Dermis microvascular lymphatic vessel endothelial cell (primary cell): ENCODE results near the gene RAMP3. TPM values are rescaled to one million over a fixed set of nuclear protein-coding genes. Genes with fewer than 3 reads are reported as not detected.
"Not testable (repeated sequence)": the region's sequence is repeated elsewhere in the genome, so short reads cannot be mapped to it uniquely, and the experiment has no call there.

Experiments used
- DNase-seq, 2 donors: peaks; one replicate each; pipeline versions ENCODE4 v3.0.0 to v3.0.0-alpha.2; 2010; ENCODE audit warnings: low read depth in 2 of 2
- total RNA-seq: library from RNA; depleted of rRNA; stranded (reverse); fragments of >200 nt; gene quantifications from 2 replicates; pipeline ENCODE4 v1.2.1, GENCODE V29; 2014

Gene RAMP3
- total RNA-seq, 1 donor from 2014 or later = 32.3 TPM

GRCh38 chr7:45132708-45133320 lies 24.8 kb upstream of the RAMP3 start:
- DNase-seq = no peak

DNA sequence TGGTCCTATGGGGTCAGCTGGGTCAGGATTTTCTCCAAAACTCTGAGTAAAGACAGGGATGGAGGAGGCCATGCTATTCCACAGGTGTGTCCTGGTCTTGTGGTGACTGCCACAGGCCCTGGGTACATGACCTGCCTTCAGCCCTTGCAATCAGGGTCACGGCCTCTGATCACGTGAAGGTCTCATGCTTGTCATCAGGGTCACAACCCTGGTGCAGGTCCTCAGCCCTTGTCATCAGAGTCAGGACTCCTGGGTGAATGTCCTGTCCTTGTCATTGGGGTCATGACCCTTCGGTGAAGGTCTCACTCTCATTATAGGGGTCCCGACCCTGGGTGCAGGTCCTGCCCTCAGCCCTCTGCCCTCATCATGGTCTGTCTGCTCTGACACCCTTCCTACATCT lies 24.2 kb upstream of the RAMP3 start:
- no peak for DNase-seq

DNA sequence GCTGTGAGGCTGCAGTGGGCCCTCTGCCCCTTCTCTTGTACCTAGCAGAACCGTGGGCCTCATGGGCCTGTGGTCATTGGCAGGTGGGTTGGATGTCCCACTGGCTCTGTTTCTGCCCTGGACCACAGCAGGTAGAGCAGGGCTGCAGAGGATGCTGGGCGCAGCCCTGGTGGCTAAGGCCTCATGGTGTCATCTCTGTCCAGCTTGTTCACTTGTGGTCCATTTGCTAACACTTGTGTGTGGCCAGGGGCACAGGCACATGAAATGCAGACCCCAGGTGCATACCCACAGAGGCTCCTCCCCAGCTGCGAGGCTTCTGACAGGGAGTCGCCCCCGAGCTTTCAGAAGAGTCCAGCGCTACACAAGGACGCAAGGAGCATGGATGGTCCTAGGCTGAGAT lies 23.7 kb upstream of the RAMP3 start:
- DNase-seq = no peak

GRCh38 chr7:45136106-45137060 lies 21.2 kb upstream of the RAMP3 start:
- DNase-seq = peak; percentile 64 to 79

DNA sequence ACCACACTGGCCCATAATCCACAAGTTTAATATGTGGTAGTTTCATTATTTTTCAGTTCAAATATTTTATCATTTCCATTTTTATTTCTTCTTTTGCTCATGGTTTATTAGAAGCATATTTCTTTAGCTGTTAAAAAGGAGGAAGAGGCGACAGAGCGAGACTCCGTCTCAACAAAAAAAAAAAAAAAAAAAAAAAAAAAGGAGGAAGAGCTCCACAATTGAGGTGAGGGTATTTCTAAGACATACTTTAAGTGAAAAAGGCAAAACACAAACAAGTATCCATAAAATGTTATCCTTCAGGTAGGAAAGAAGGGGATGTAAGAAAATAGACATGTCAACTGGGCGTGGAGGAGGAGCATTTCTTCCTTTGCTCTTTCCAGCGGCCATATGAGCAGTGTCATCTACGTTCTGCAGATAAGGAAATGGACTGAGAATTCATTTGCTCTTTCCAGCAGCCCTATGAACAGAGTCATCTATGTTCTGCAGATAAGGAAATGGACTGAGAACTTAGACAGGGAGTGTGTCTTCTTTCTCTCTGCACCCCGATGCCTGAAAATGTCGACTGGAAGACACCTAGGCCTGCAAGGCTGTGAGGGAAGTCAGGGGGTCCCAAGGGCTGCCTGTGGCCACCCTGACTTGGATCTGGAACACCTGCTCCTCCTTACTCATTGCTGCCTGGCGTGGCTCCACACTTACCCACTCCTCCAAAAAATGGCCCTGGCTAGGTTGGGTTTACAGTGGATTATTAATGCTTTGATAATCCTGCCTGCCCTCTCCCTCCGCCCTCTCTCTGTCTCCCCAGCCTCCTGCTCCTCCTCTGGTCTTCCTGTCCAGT lies 18.9 kb upstream of the RAMP3 start:
- no peak for DNase-seq

DNA sequence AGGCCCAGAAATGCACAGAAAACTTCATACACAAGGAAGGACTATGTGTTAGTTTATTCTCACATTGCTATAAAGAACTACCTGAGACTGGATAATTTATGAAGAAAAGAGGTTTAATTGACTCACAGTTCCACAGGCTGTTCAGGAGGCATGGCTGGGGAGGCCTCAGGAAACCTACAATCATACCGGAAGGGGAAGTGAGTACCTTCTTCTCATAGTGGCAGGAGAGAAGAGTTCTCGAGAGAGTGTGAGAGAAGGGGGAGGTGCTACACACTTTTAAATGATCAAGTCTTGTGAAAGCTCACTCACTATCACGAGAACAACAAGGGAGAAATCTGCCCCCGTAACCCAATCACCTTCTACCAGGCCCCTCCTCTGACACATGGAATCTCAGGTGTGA lies 16.8 kb upstream of the RAMP3 start:
- DNase-seq = no peak

DNA sequence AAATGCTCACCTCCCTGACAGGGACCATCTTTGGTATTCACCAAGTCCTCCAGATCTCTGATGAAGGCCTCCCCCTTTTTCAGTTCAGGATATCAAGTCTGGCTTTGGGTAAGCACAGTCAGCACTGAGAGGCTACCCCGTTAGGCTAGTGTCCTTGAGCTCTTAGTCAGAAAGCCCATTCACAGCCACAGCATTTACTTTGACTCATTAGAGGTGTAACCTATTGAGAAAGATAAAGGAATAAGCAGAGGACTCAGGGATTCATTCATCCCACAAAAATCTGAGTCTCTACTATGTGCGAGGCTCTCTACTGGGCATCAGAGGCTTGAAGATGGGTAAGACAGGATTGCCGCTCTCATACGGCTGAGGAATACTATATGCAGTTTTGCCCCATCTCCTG lies 14.0 kb upstream of the RAMP3 start:
- DNase-seq = no peak

GRCh38 chr7:45145881-45146280 lies 11.7 kb upstream of the RAMP3 start:
- DNase-seq = no peak

DNA sequence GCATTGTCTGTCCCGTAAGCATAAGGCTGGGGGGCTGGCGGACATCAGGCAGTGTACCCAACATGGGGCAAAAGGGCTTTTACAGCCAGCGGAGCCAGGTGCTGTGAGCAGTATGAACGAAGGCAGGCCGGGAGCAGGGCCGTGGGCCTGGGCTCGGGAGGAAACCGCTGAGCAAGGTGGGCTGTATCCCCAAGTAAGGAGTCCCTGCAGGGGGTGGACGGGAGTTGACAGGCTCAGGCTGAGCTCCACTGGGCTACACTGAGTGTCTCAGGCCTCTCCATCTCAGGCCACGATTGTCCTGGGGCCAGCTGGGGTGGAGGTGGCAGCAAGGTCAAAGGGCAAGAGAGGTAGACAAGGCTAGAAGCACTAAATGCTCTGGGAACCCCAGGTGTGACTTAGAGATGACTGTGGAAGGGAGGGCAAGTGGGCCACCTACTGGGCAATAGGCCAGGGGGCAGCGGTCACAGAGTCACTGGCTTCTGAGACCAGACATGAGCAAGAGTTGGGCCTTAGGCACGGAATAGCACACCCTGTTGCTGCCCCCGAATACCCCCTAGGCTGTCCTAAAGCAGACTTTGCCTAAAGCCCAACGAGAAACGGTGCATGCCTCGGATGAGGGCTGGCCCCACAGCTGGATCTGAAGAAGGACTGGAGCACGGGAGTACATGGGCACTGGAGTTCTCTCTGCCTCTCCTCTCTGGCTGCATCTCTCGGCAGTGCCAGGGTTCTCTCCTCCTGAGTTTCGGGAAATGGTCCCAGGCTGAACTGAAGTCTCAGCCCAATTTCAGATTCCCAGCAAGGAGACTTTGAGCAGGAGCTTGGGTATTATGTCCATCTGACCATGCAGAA lies 10.8 kb upstream of the RAMP3 start:
- no peak for DNase-seq

GRCh38 chr7:45147858-45148652 lies 9.5 kb upstream of the RAMP3 start:
- DNase-seq = no peak

- no peak for DNase-seq
Measured at GRCh38 chr7:45148653-45148973, 9.0 kb upstream of the RAMP3 start.

- no peak for DNase-seq
Measured at GRCh38 chr7:45149606-45150005, 8.0 kb upstream of the RAMP3 start.

DNA sequence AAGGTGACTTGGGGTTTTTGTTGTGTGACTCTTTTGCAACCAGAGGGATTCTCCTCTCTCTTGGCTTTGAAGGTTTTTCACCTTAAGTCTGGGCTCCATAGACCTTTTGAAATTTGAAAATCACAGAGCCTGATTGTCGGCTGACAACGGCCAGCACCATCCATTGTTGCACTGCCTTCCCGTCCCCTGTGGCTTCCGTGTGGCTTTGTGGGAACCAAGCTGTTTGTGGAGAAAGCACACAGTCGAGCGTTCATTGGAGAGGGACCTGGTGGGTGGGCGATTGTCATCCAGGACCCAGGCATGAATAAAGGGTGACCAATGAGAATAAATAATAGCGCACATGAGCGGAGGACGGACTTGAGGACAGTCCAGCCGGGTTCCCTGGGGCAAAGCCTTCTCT lies 7.4 kb upstream of the RAMP3 start:
- DNase-seq = no peak

GRCh38 chr7:45151131-45151684 lies 6.4 kb upstream of the RAMP3 start:
- no peak for DNase-seq

GRCh38 chr7:45151967-45152366 lies 5.6 kb upstream of the RAMP3 start:
- no peak for DNase-seq

GRCh38 chr7:45153233-45153632 lies 4.4 kb upstream of the RAMP3 start:
- DNase-seq = peak; percentile 26 to 33

GRCh38 chr7:45153861-45154260 lies 3.7 kb upstream of the RAMP3 start:
- not testable (repeated sequence) for DNase-seq

DNA sequence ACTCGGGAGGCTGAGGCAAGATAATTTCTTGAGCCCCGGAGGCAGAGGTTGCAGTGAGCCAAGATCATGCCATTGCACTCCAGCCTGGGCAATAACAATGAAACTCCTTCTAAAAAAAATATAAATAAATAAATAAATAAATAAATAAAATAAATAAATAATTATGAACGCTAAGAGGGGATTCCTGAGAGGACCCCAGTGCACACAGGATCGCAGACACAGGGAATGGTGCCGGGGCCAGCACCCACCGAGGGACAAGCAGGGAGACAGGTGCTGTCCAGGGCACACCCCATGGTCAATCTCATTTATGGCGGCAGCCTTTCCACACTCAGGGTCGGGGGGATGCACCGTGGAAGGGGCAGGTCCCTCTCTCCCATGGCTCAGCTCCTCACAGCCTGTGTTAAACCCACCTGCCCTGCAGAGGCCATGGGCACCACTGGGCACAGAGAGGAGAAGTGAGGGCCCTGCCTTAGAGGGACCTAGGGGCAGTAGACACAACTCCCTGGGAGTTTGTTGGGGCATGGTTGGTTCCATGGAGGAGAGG lies 2.2 kb upstream of the RAMP3 start:
- DNase-seq = no peak

- DNase-seq = no peak
Measured at GRCh38 chr7:45155941-45156340, 1.6 kb upstream of the RAMP3 start.
